PC-9 (cell line): ENCODE results near the gene TRPC4AP.

Experiments used
- EZH2 ChIP-seq: fragments of 200-600 bp; sonication (generic); IDR thresholded peaks from 2 replicates; pipeline ENCODE4 v1.8.0; 2017; ENCODE audit warnings: antibody characterized with exemption, low read depth
- TF ChIP-seq, protein P1 (sequence below): fragments of 200-600 bp; sonication (generic); conservative IDR thresholded peaks from 2 replicates; pipeline ENCODE4 v1.6.1; 2017; ENCODE audit warnings: mixed run types, antibody characterized with exemption, mild to moderate bottlenecking, moderate library complexity

DNA sequence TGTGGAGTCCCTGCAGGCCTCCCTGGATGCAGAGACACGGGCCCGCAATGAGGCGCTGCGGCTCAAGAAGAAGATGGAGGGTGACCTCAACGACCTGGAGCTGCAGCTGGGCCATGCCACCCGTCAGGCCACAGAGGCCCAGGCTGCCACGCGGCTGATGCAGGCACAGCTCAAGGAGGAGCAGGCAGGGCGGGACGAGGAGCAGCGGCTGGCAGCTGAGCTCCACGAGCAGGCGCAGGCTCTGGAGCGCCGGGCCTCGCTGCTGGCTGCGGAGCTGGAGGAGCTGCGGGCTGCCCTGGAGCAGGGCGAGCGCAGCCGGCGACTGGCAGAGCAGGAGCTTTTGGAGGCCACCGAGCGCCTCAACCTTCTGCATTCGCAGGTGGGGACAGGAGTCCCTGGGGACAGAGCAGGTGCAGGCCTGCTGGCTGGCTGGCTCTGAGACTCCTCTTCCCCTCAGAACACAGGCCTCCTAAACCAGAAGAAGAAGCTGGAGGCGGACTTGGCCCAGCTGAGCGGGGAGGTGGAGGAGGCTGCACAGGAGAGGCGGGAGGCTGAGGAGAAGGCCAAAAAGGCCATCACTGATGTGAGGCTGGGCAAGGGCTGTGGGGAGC is 92.2 kb downstream of the TRPC4AP start:
- TF ChIP-seq, protein P1, sequence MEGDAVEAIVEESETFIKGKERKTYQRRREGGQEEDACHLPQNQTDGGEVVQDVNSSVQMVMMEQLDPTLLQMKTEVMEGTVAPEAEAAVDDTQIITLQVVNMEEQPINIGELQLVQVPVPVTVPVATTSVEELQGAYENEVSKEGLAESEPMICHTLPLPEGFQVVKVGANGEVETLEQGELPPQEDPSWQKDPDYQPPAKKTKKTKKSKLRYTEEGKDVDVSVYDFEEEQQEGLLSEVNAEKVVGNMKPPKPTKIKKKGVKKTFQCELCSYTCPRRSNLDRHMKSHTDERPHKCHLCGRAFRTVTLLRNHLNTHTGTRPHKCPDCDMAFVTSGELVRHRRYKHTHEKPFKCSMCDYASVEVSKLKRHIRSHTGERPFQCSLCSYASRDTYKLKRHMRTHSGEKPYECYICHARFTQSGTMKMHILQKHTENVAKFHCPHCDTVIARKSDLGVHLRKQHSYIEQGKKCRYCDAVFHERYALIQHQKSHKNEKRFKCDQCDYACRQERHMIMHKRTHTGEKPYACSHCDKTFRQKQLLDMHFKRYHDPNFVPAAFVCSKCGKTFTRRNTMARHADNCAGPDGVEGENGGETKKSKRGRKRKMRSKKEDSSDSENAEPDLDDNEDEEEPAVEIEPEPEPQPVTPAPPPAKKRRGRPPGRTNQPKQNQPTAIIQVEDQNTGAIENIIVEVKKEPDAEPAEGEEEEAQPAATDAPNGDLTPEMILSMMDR, result no peak
- TF ChIP-seq EZH2, result no peak
